ENCODE data around the gene ASS1.

The ASS1 gene

GRCh38 chr9:130498918-130499698 is 54.3 kb downstream of the ASS1 start:
- no peak overlapping the region for H3K4me3 ChIP-seq (ENCODE audit: control insufficient read depth, low read depth, low read length)
- DNase-seq (ENCODE audit: low read depth) = no peak
- TF ChIP-seq CTCF (conservative IDR thresholded peaks at IDR 0.05; ENCODE audit: control insufficient read depth, insufficient read depth, low read depth, low read length) = no peak

- no peak for DNase-seq (ENCODE audit: low read depth)
- no peak for TF ChIP-seq CTCF (conservative IDR thresholded peaks at IDR 0.05; ENCODE audit: control insufficient read depth, insufficient read depth, low read depth, low read length)
- no peak overlapping the region for H3K4me3 ChIP-seq (ENCODE audit: control insufficient read depth, low read depth, low read length)
Measured at GRCh38 chr9:130499804-130500263, 55.1 kb downstream of the ASS1 start.

GRCh38 chr9:130500340-130501180 is 55.8 kb downstream of the ASS1 start:
- no peak for TF ChIP-seq CTCF (conservative IDR thresholded peaks at IDR 0.05; ENCODE audit: control insufficient read depth, insufficient read depth, low read depth, low read length)
- H3K4me3 ChIP-seq (ENCODE audit: control insufficient read depth, low read depth, low read length) = no peak overlapping the region
- DNase-seq (ENCODE audit: low read depth) = no peak

- no peak for TF ChIP-seq CTCF (conservative IDR thresholded peaks at IDR 0.05; ENCODE audit: control insufficient read depth, insufficient read depth, low read depth, low read length)
- H3K4me3 ChIP-seq (ENCODE audit: control insufficient read depth, low read depth, low read length) = no peak overlapping the region
- no peak for DNase-seq (ENCODE audit: low read depth)
Measured at GRCh38 chr9:130501639-130502038, 56.9 kb downstream of the ASS1 start.

- no peak overlapping the region for H3K4me3 ChIP-seq (ENCODE audit: control insufficient read depth, low read depth, low read length)
- no peak for TF ChIP-seq CTCF (conservative IDR thresholded peaks at IDR 0.05; ENCODE audit: control insufficient read depth, insufficient read depth, low read depth, low read length)
- no peak for DNase-seq (ENCODE audit: low read depth)
Measured at GRCh38 chr9:130508218-130508617, 63.5 kb downstream of the ASS1 start.

GRCh38 chr9:130512199-130512598 is 67.4 kb downstream of the ASS1 start:
- no peak for TF ChIP-seq CTCF (conservative IDR thresholded peaks at IDR 0.05; ENCODE audit: control insufficient read depth, insufficient read depth, low read depth, low read length)
- no peak overlapping the region for H3K4me3 ChIP-seq (ENCODE audit: control insufficient read depth, low read depth, low read length)
- no peak for DNase-seq (ENCODE audit: low read depth)
